B cell (primary cell): ENCODE data around the gene GALNT17.

Source experiments
- CTCF ChIP-seq: fragments of 200-600 bp; IDR thresholded peaks from one replicate; pipeline ENCODE4 v1.8.0; 2022; ENCODE audit warnings: antibody characterized with exemption, mild to moderate bottlenecking
- EZH2 ChIP-seq: IDR thresholded peaks from 2 replicates; pipeline ENCODE4 v1.6.1; 2012; ENCODE audit warnings: borderline replicate concordance, low read depth, mild to moderate bottlenecking, moderate library complexity, low read length; ENCODE audit not compliant: insufficient read depth, poor library complexity, severe bottlenecking

- no peak for TF ChIP-seq CTCF
- TF ChIP-seq EZH2: no peak
These were observed 89.6 kb downstream of the GALNT17 start for GRCh38 chr7:71221549-71221948.
